A673 (cell line): ENCODE measurements around the gene MED31.

Experiments
- EZH2 ChIP-seq: fragments of 200-600 bp; sonication (generic); IDR thresholded peaks from 2 replicates; pipeline ENCODE4 v1.6.1; 2017; ENCODE audit warnings: borderline replicate concordance, low read depth, mild to moderate bottlenecking, mixed read lengths, antibody characterized with exemption, low read length; ENCODE audit not compliant: poor library complexity, severe bottlenecking
- TF ChIP-seq, protein P1 (sequence below): fragments of 300-800, 200-600 bp; sonication (generic); conservative IDR thresholded peaks from 2 replicates; pipeline ENCODE4 v1.5.1; 2017; ENCODE audit warnings: low read depth, mild to moderate bottlenecking, antibody characterized with exemption, low read length, moderate library complexity, mixed read lengths

- no peak for TF ChIP-seq EZH2
- TF ChIP-seq, protein P1, sequence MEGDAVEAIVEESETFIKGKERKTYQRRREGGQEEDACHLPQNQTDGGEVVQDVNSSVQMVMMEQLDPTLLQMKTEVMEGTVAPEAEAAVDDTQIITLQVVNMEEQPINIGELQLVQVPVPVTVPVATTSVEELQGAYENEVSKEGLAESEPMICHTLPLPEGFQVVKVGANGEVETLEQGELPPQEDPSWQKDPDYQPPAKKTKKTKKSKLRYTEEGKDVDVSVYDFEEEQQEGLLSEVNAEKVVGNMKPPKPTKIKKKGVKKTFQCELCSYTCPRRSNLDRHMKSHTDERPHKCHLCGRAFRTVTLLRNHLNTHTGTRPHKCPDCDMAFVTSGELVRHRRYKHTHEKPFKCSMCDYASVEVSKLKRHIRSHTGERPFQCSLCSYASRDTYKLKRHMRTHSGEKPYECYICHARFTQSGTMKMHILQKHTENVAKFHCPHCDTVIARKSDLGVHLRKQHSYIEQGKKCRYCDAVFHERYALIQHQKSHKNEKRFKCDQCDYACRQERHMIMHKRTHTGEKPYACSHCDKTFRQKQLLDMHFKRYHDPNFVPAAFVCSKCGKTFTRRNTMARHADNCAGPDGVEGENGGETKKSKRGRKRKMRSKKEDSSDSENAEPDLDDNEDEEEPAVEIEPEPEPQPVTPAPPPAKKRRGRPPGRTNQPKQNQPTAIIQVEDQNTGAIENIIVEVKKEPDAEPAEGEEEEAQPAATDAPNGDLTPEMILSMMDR = no peak
Measured at GRCh38 chr17:6651919-6652452, 581 bp upstream of the MED31 start.
